ENCODE data around the gene HDDC3. TPM values are rescaled to one million over a fixed set of nuclear protein-coding genes. Genes with fewer than 3 reads are reported as not detected.
"Not testable (repeated sequence)": the region's sequence is repeated elsewhere in the genome, so short reads cannot be mapped to it uniquely, and the experiment has no call there.

HDDC3 gene
- total RNA-seq, 1 donor from 2014 or later, result 38.8 TPM

- no peak for DNase-seq (ENCODE audit: low spot score)
- H3K9me3 Mint-ChIP-seq, result no peaks in the 10 kb centered on the region
- no peaks in the 10 kb centered on the region for H3K27me3 Mint-ChIP-seq (ENCODE audit: insufficient read depth)
- H3K27ac Mint-ChIP-seq, result no peak overlapping the region
- no peak overlapping the region for H3K4me3 Mint-ChIP-seq
- intact Hi-C loops (cut with micrococcal nuclease), result no loop called here
- H3K4me1 Mint-ChIP-seq (ENCODE audit: low read depth), result peaks cover 14% of the 10 kb centered on the region
- peaks cover 51% of the 10 kb centered on the region for H3K36me3 Mint-ChIP-seq (ENCODE audit: low read depth)
Measured at GRCh38 chr15:90910441-90911301, 21.7 kb downstream of the HDDC3 start.

GRCh38 chr15:90909976-90910375, 22.4 kb downstream of the HDDC3 start:
- Mint-ChIP-seq H3K4me3 (no peak overlapping the region), H3K27ac (no peak overlapping the region), H3K27me3 (ENCODE audit: insufficient read depth) (no peaks in the 10 kb centered on the region), H3K36me3 (ENCODE audit: low read depth) (peaks cover 51% of the 10 kb centered on the region), H3K9me3 (no peaks in the 10 kb centered on the region), H3K4me1 (ENCODE audit: low read depth) (peaks cover 21% of the 10 kb centered on the region)
- no peak for DNase-seq (ENCODE audit: low spot score)
- intact Hi-C loops (cut with micrococcal nuclease), result no loop called here

- H3K27ac Mint-ChIP-seq; H3K9me3 Mint-ChIP-seq; H3K4me3 Mint-ChIP-seq; DNase-seq (ENCODE audit: low spot score); H3K27me3 Mint-ChIP-seq (ENCODE audit: insufficient read depth); intact Hi-C loops (cut with micrococcal nuclease): not testable (repeated sequence)
- H3K36me3 Mint-ChIP-seq (ENCODE audit: low read depth), result peaks cover 55% of the 10 kb centered on the region
- H3K4me1 Mint-ChIP-seq (ENCODE audit: low read depth), result peaks cover 22% of the 10 kb centered on the region
Measured at GRCh38 chr15:90909449-90909848, 22.9 kb downstream of the HDDC3 start.

- Mint-ChIP-seq H3K27me3 (ENCODE audit: insufficient read depth) (no peaks in the 10 kb centered on the region), H3K4me3 (no peak overlapping the region), H3K36me3 (ENCODE audit: low read depth) (peaks cover 44% of the 10 kb centered on the region), H3K4me1 (ENCODE audit: low read depth) (peaks cover 29% of the 10 kb centered on the region), H3K9me3 (no peaks in the 10 kb centered on the region), H3K27ac (no peak overlapping the region)
- DNase-seq (ENCODE audit: low spot score), result no peak
- intact Hi-C loops (cut with micrococcal nuclease), result no loop called here
Measured at GRCh38 chr15:90907838-90908507, 24.4 kb downstream of the HDDC3 start.

GRCh38 chr15:90907051-90907660, 25.2 kb downstream of the HDDC3 start:
- Mint-ChIP-seq H3K36me3 (ENCODE audit: low read depth) (peaks cover 40% of the 10 kb centered on the region), H3K27ac (no peak overlapping the region), H3K27me3 (ENCODE audit: insufficient read depth) (no peaks in the 10 kb centered on the region), H3K4me1 (ENCODE audit: low read depth) (peaks cover 29% of the 10 kb centered on the region), H3K4me3 (no peak overlapping the region), H3K9me3 (no peaks in the 10 kb centered on the region)
- DNase-seq (ENCODE audit: low spot score), result no peak
- intact Hi-C loops (cut with micrococcal nuclease), result no loop called here

GRCh38 chr15:90906181-90906849, 26.0 kb downstream of the HDDC3 start:
- intact Hi-C loops (cut with micrococcal nuclease), result no loop called here
- no peak for DNase-seq (ENCODE audit: low spot score)
- no peaks in the 10 kb centered on the region for H3K27me3 Mint-ChIP-seq (ENCODE audit: insufficient read depth)
- no peak overlapping the region for H3K27ac Mint-ChIP-seq
- H3K36me3 Mint-ChIP-seq (ENCODE audit: low read depth), result peaks cover 40% of the 10 kb centered on the region
- H3K4me1 Mint-ChIP-seq (ENCODE audit: low read depth), result peaks cover 38% of the 10 kb centered on the region
- no peaks in the 10 kb centered on the region for H3K9me3 Mint-ChIP-seq
- no peak overlapping the region for H3K4me3 Mint-ChIP-seq

- Mint-ChIP-seq H3K4me1 (ENCODE audit: low read depth) (peaks cover 42% of the 10 kb centered on the region), H3K27ac (peak overlapping the region; percentile 38), H3K27me3 (ENCODE audit: insufficient read depth) (no peaks in the 10 kb centered on the region), H3K9me3 (no peaks in the 10 kb centered on the region), H3K36me3 (ENCODE audit: low read depth) (peaks cover 39% of the 10 kb centered on the region), H3K4me3 (peak overlapping the region; percentile 67)
- intact Hi-C loops (cut with micrococcal nuclease), result no loop called here
- no peak for DNase-seq (ENCODE audit: low spot score)
Measured at GRCh38 chr15:90905306-90906180, 26.8 kb downstream of the HDDC3 start.

- no peaks in the 10 kb centered on the region for H3K27me3 Mint-ChIP-seq (ENCODE audit: insufficient read depth)
- peak overlapping the region; percentile 23 for H3K27ac Mint-ChIP-seq
- intact Hi-C loops (cut with micrococcal nuclease), result no loop called here
- peaks cover 39% of the 10 kb centered on the region for H3K36me3 Mint-ChIP-seq (ENCODE audit: low read depth)
- no peaks in the 10 kb centered on the region for H3K9me3 Mint-ChIP-seq
- H3K4me1 Mint-ChIP-seq (ENCODE audit: low read depth), result peaks cover 48% of the 10 kb centered on the region
- DNase-seq (ENCODE audit: low spot score), result no peak
- H3K4me3 Mint-ChIP-seq, result peak overlapping the region; percentile 49
Measured at GRCh38 chr15:90904746-90905145, 27.6 kb downstream of the HDDC3 start.

- H3K4me1 Mint-ChIP-seq (ENCODE audit: low read depth), result peaks cover 48% of the 10 kb centered on the region
- peak overlapping the region; percentile 90 for H3K4me3 Mint-ChIP-seq
- H3K9me3 Mint-ChIP-seq, result no peaks in the 10 kb centered on the region
- intact Hi-C loops (cut with micrococcal nuclease), result loop anchor here (1.0 to 2.0 kb wide), 5 partner anchors 19 to 256 kb away; no protein-coding TSS in a partner anchor
- no peak for DNase-seq (ENCODE audit: low spot score)
- peaks cover 35% of the 10 kb centered on the region for H3K36me3 Mint-ChIP-seq (ENCODE audit: low read depth)
- H3K27ac Mint-ChIP-seq, result peak overlapping the region; percentile 88
- H3K27me3 Mint-ChIP-seq (ENCODE audit: insufficient read depth), result no peaks in the 10 kb centered on the region
Measured at GRCh38 chr15:90903733-90904536, 28.4 kb downstream of the HDDC3 start.

- Mint-ChIP-seq H3K9me3 (no peaks in the 10 kb centered on the region), H3K27ac (peak within 1 kb of the TSS; percentile 88), H3K4me3 (peak within 1 kb of the TSS; percentile 90), H3K36me3 (ENCODE audit: low read depth) (peaks cover 35% of the 10 kb centered on the region), H3K27me3 (ENCODE audit: insufficient read depth) (no peaks in the 10 kb centered on the region), H3K4me1 (ENCODE audit: low read depth) (peaks cover 48% of the 10 kb centered on the region)
- intact Hi-C loops (cut with micrococcal nuclease), result loop anchor here (1.0 to 2.0 kb wide), 6 partner anchors 20 to 255 kb away; partner anchors contain the start of gene RCCD1
- peak; percentile 72 for DNase-seq (ENCODE audit: low spot score)
Measured at GRCh38 chr15:90902840-90903732, 29.3 kb downstream of the HDDC3 start, which contains the start of gene MAN2A2. Gene MAN2A2 (plus strand): TSS chr15:90903302. CDS start chr15:90904208, 906 bp downstream.

Data from activated T-helper 1 cell treated with anti-CD3 and anti-CD28 coated beads, Interleukin-12 subunit alpha, Interleukin-12 subunit beta, Interleukin-2, Interleukin-4 antibody, amounts not matched to agents 30 ng/mL and 10 ng/mL and 1 ng/mL, durations not matched to agents 14 hours and 24 hours and 36 hours (primary cell).